HEK293T (cell line): ENCODE results near the gene FAM120B.

Experiments
- CTCF ChIA-PET: fragments of 350-600 bp; formaldehyde crosslinking; extraction: SDS; loops from one replicate; lab custom pipeline; 2021; ENCODE audit warnings: antibody characterized with exemption, inconsistent platforms; lab: Yijun Ruan, JAX
- POLR2A ChIA-PET: fragments of 350-600 bp; formaldehyde crosslinking; extraction: SDS; loops from one replicate; lab custom pipeline; 2020; ENCODE audit warnings: antibody characterized with exemption, inconsistent platforms; lab: Yijun Ruan, JAX
- DNase-seq: peaks from one replicate; pipeline ENCODE4 v3.0.0; 2012; ENCODE audit warnings: mixed read lengths; ENCODE audit errors: extremely low spot score
- ARNT ChIP-seq: fragments of 450-650 bp; IDR thresholded peaks from 2 replicates; pipeline ENCODE4 v1.6.1; 2017; ENCODE audit warnings: mild to moderate bottlenecking
- BHLHE40 ChIP-seq: fragments of 450-650 bp; IDR thresholded peaks from 2 replicates; pipeline ENCODE4 v1.6.1; 2016; ENCODE audit warnings: mild to moderate bottlenecking, moderate library complexity, borderline replicate concordance
- CTBP1 ChIP-seq: fragments of 450-650 bp; IDR thresholded peaks from 2 replicates; pipeline ENCODE4 v1.6.1; 2016; ENCODE audit warnings: borderline replicate concordance
- ELF4 ChIP-seq: fragments of 450-650 bp; IDR thresholded peaks from 2 replicates; pipeline ENCODE4 v1.6.1; 2017; ENCODE audit warnings: antibody characterized with exemption
- FOXA1 ChIP-seq: fragments of 450-650 bp; IDR thresholded peaks from 2 replicates; pipeline ENCODE4 v1.6.1; 2016; ENCODE audit warnings: mild to moderate bottlenecking
- FOXK2 ChIP-seq: fragments of 450-650 bp; IDR thresholded peaks from 2 replicates; pipeline ENCODE4 v1.6.1; 2016; ENCODE audit warnings: mild to moderate bottlenecking
- FOXM1 ChIP-seq: fragments of 450-650 bp; IDR thresholded peaks from 2 replicates; pipeline ENCODE4 v1.6.1; 2017; ENCODE audit warnings: mild to moderate bottlenecking, borderline replicate concordance
- HDGF ChIP-seq: fragments of 450-650 bp; IDR thresholded peaks from 2 replicates; pipeline ENCODE4 v1.6.1; 2017; ENCODE audit warnings: antibody characterized with exemption, borderline replicate concordance
- L3MBTL2 ChIP-seq: fragments of 450-650 bp; conservative IDR thresholded peaks from 2 replicates; pipeline ENCODE4 v1.6.1; 2016; ENCODE audit warnings: mild to moderate bottlenecking
- LEF1 ChIP-seq: fragments of 450-650 bp; IDR thresholded peaks from 2 replicates; pipeline ENCODE4 v1.6.1; 2017; ENCODE audit warnings: mild to moderate bottlenecking, borderline replicate concordance
- NFRKB ChIP-seq: fragments of 450-650 bp; IDR thresholded peaks from 2 replicates; pipeline ENCODE4 v1.6.1; 2016; ENCODE audit warnings: mild to moderate bottlenecking, moderate library complexity
- PKNOX1 ChIP-seq: fragments of 450-650 bp; IDR thresholded peaks from 2 replicates; pipeline ENCODE4 v1.6.1; 2016
- SP1 ChIP-seq: fragments of 450-650 bp; IDR thresholded peaks from 2 replicates; pipeline ENCODE4 v1.6.1; 2017
- SUZ12 ChIP-seq: fragments of 450-650 bp; IDR thresholded peaks from 2 replicates; pipeline ENCODE4 v1.6.1; 2016; ENCODE audit warnings: mild to moderate bottlenecking
- TARDBP ChIP-seq: fragments of 450-650 bp; IDR thresholded peaks from 2 replicates; pipeline ENCODE4 v1.6.1; 2016
- ZNF384 ChIP-seq: fragments of 450-650 bp; IDR thresholded peaks from 2 replicates; pipeline ENCODE4 v1.6.1; 2016

FAM120B gene

GRCh38 chr6:170306324-170307079 lies at the start of gene FAM120B:
FAM120B (plus strand) TSS chr6:170306758; CDS start chr6:170317391, 10,633 bp downstream.
- TF ChIP-seq ARNT (no peak), BHLHE40 (no peak), ELF4 (peak; percentile 64), LEF1 (no peak), PKNOX1 (no peak), SP1 (no peak), CTBP1 (no peak), HDGF (no peak), NFRKB (no peak), ZNF384 (no peak), SUZ12 (no peak), FOXM1 (no peak), L3MBTL2 (peak; percentile 42; the same call in 1 of the 2 replicates), FOXA1 (no peak), FOXK2 (no peak), TARDBP (peak; percentile 78)
- DNase-seq = peak; percentile 97
- ChIA-PET POLR2A (interaction anchor here (1.4 kb wide), 1 partner anchor 12 kb away, joined by 5 read pairs; no protein-coding TSS in a partner anchor), CTCF (no interaction called here)

GRCh38 chr6:170257376-170257775 lies 49.2 kb upstream of the FAM120B start:
- CTCF ChIA-PET = no interaction called here
- DNase-seq = no peak
- POLR2A ChIA-PET = no interaction called here
- TF ChIP-seq SUZ12 (no peak), LEF1 (no peak), CTBP1 (no peak), ARNT (no peak), BHLHE40 (no peak), FOXM1 (no peak), PKNOX1 (no peak)

GRCh38 chr6:170258407-170258806 lies 48.2 kb upstream of the FAM120B start:
- POLR2A ChIA-PET = no interaction called here
- DNase-seq = no peak
- CTCF ChIA-PET = no interaction called here
- TF ChIP-seq TARDBP (no peak), L3MBTL2 (no peak), ZNF384 (no peak), ELF4 (no peak), SUZ12 (no peak), HDGF (no peak), NFRKB (no peak), PKNOX1 (no peak), SP1 (no peak), ARNT (no peak), FOXK2 (no peak), FOXA1 (no peak), FOXM1 (no peak), LEF1 (no peak), CTBP1 (no peak), BHLHE40 (no peak)

GRCh38 chr6:170259278-170259677 lies 47.3 kb upstream of the FAM120B start:
- no peak for DNase-seq
- ChIA-PET CTCF (no interaction called here), POLR2A (no interaction called here)
- no peak for TF ChIP-seq SP1
- TF ChIP-seq FOXM1 = no peak
- no peak for TF ChIP-seq PKNOX1
- TF ChIP-seq TARDBP = no peak
- TF ChIP-seq NFRKB = no peak
- no peak for TF ChIP-seq HDGF
- no peak for TF ChIP-seq CTBP1
- no peak for TF ChIP-seq ELF4
- TF ChIP-seq ARNT = no peak
- no peak for TF ChIP-seq BHLHE40
- no peak for TF ChIP-seq SUZ12
- TF ChIP-seq L3MBTL2 = no peak
- TF ChIP-seq FOXA1 = no peak

GRCh38 chr6:170260686-170261085 lies 45.9 kb upstream of the FAM120B start:
- TF ChIP-seq SP1 (no peak), PKNOX1 (no peak), BHLHE40 (no peak), FOXM1 (no peak), TARDBP (no peak), ELF4 (no peak), ARNT (no peak), NFRKB (no peak), ZNF384 (no peak)
- POLR2A ChIA-PET = no interaction called here
- CTCF ChIA-PET = interaction anchor here (1.2 kb wide), 1 partner anchor 9 kb away, joined by 3 read pairs; no protein-coding TSS in a partner anchor
- peak; percentile 50 for DNase-seq
